ENCODE data around the gene F11R.

- TF ChIP-seq EP300 (IDR thresholded peaks at IDR 0.05) (no peak), CTCF (IDR thresholded peaks at IDR 0.05) (no peak), POLR2AphosphoS5 (IDR thresholded peaks at IDR 0.05) (no peak)
These were observed 20.0 kb downstream of the F11R start for GRCh38 chr1:161000736-161001480.
